Measurements from ENCODE around the gene UBE2L5. TPM values are rescaled to one million over a fixed set of nuclear protein-coding genes. Genes with fewer than 3 reads are reported as not detected.
A peak's percentile ranks its signal among the peaks of the same experiment; 100 is the strongest.

The UBE2L5 gene
- total RNA-seq, 1 experiment from 2014 or later = not detected

- Histone ChIP-seq H3K36me3 (no peaks in the 10 kb centered on the region), H3K27me3 (replicated peaks) (no peaks in the 10 kb centered on the region), H3K27ac (no peak overlapping the region), H3K4me3 (no peak overlapping the region), H3K4me1 (replicated peaks) (peaks cover under 1% of the 10 kb centered on the region; the same call in 1 of the 2 replicates), H3K9me3 (replicated peaks) (no peaks in the 10 kb centered on the region)
- no peak for DNase-seq (ENCODE audit: low read depth in 1 of 2, low spot score in 2 of 2)
Observed at GRCh38 chr13:30415430-30416030, 6.8 kb upstream of the UBE2L5 start.

- Histone ChIP-seq H3K9me3 (replicated peaks) (no peaks in the 10 kb centered on the region), H3K4me3 (no peak overlapping the region), H3K36me3 (no peaks in the 10 kb centered on the region), H3K27me3 (replicated peaks) (no peaks in the 10 kb centered on the region), H3K27ac (no peak overlapping the region), H3K4me1 (replicated peaks) (peaks cover 9% of the 10 kb centered on the region)
- no peak for DNase-seq (ENCODE audit: low read depth in 1 of 2, low spot score in 2 of 2)
Observed at GRCh38 chr13:30416471-30416870, 5.8 kb upstream of the UBE2L5 start.

- peaks cover 15% of the 10 kb centered on the region for H3K4me1 ChIP-seq (replicated peaks)
- H3K9me3 ChIP-seq (replicated peaks) = no peaks in the 10 kb centered on the region
- no peaks in the 10 kb centered on the region for H3K27me3 ChIP-seq (replicated peaks)
- H3K27ac ChIP-seq = no peak overlapping the region
- no peaks in the 10 kb centered on the region for H3K36me3 ChIP-seq
- H3K4me3 ChIP-seq = no peak overlapping the region
- DNase-seq (ENCODE audit: low read depth in 1 of 2, low spot score in 2 of 2) = no peak
Observed at GRCh38 chr13:30418075-30418716, 4.1 kb upstream of the UBE2L5 start.

GRCh38 chr13:30418717-30419459 lies 3.4 kb upstream of the UBE2L5 start:
- H3K27me3 ChIP-seq (replicated peaks) = no peaks in the 10 kb centered on the region
- H3K27ac ChIP-seq = no peak overlapping the region
- H3K4me3 ChIP-seq = no peak overlapping the region
- H3K36me3 ChIP-seq = no peaks in the 10 kb centered on the region
- H3K4me1 ChIP-seq (replicated peaks) = peaks cover 15% of the 10 kb centered on the region
- H3K9me3 ChIP-seq (replicated peaks) = no peaks in the 10 kb centered on the region
- DNase-seq (ENCODE audit: low read depth in 1 of 2, low spot score in 2 of 2) = no peak

- Histone ChIP-seq H3K27ac (peak overlapping the region; percentile 26), H3K9me3 (replicated peaks) (no peaks in the 10 kb centered on the region), H3K4me3 (peak overlapping the region; percentile 53), H3K36me3 (no peaks in the 10 kb centered on the region), H3K4me1 (replicated peaks) (peaks cover 15% of the 10 kb centered on the region), H3K27me3 (replicated peaks) (no peaks in the 10 kb centered on the region)
- DNase-seq (ENCODE audit: low read depth in 1 of 2, low spot score in 2 of 2) = peak; percentile 66 to 72
Observed at GRCh38 chr13:30421093-30422053, 920 bp upstream of the UBE2L5 start.

- H3K4me3 ChIP-seq = no peak overlapping the region
- H3K9me3 ChIP-seq (replicated peaks) = no peaks in the 10 kb centered on the region
- H3K27me3 ChIP-seq (replicated peaks) = no peaks in the 10 kb centered on the region
- H3K4me1 ChIP-seq (replicated peaks) = peaks cover 16% of the 10 kb centered on the region
- DNase-seq (ENCODE audit: low read depth in 1 of 2, low spot score in 2 of 2) = no peak
- H3K27ac ChIP-seq = no peak overlapping the region
- H3K36me3 ChIP-seq = no peaks in the 10 kb centered on the region
Observed at GRCh38 chr13:30423891-30424290, 1.6 kb downstream of the UBE2L5 start.

- H3K27me3 ChIP-seq (replicated peaks) = no peaks in the 10 kb centered on the region
- DNase-seq (ENCODE audit: low read depth in 1 of 2, low spot score in 2 of 2) = no peak
- peaks cover 30% of the 10 kb centered on the region for H3K4me1 ChIP-seq (replicated peaks)
- no peaks in the 10 kb centered on the region for H3K36me3 ChIP-seq
- no peak overlapping the region for H3K27ac ChIP-seq
- no peak overlapping the region for H3K4me3 ChIP-seq
- H3K9me3 ChIP-seq (replicated peaks) = no peaks in the 10 kb centered on the region
Observed at GRCh38 chr13:30429235-30429634, 6.9 kb downstream of the UBE2L5 start.

- Histone ChIP-seq H3K9me3 (replicated peaks) (no peaks in the 10 kb centered on the region), H3K27ac (peak overlapping the region; percentile 48), H3K4me1 (replicated peaks) (peaks cover 30% of the 10 kb centered on the region), H3K27me3 (replicated peaks) (no peaks in the 10 kb centered on the region), H3K4me3 (no peak overlapping the region), H3K36me3 (no peaks in the 10 kb centered on the region)
- DNase-seq (ENCODE audit: low read depth in 1 of 2, low spot score in 2 of 2) = peak; percentile 57 to 78
Observed at GRCh38 chr13:30429721-30430694, 7.7 kb downstream of the UBE2L5 start.

GRCh38 chr13:30431269-30431940 lies 9.1 kb downstream of the UBE2L5 start:
- Histone ChIP-seq H3K27ac (no peak overlapping the region), H3K9me3 (replicated peaks) (no peaks in the 10 kb centered on the region), H3K4me3 (no peak overlapping the region), H3K36me3 (no peaks in the 10 kb centered on the region), H3K27me3 (replicated peaks) (no peaks in the 10 kb centered on the region), H3K4me1 (replicated peaks) (peaks cover 30% of the 10 kb centered on the region)
- DNase-seq (ENCODE audit: low read depth in 1 of 2, low spot score in 2 of 2) = no peak

GRCh38 chr13:30435911-30436451 lies 13.7 kb downstream of the UBE2L5 start:
- Histone ChIP-seq H3K27me3 (replicated peaks) (no peaks in the 10 kb centered on the region), H3K4me1 (replicated peaks) (peaks cover 8% of the 10 kb centered on the region), H3K9me3 (replicated peaks) (no peaks in the 10 kb centered on the region), H3K36me3 (no peaks in the 10 kb centered on the region), H3K27ac (no peak overlapping the region), H3K4me3 (no peak overlapping the region)
- no peak for DNase-seq (ENCODE audit: low read depth in 1 of 2, low spot score in 2 of 2)

GRCh38 chr13:30437177-30437576 lies 14.9 kb downstream of the UBE2L5 start:
- Histone ChIP-seq H3K27ac (no peak overlapping the region), H3K4me3 (no peak overlapping the region), H3K4me1 (replicated peaks) (no peaks in the 10 kb centered on the region), H3K27me3 (replicated peaks) (no peaks in the 10 kb centered on the region), H3K36me3 (no peaks in the 10 kb centered on the region), H3K9me3 (replicated peaks) (no peaks in the 10 kb centered on the region)
- DNase-seq (ENCODE audit: low read depth in 1 of 2, low spot score in 2 of 2) = no peak

- Histone ChIP-seq H3K4me3 (no peak overlapping the region), H3K27ac (no peak overlapping the region), H3K27me3 (replicated peaks) (no peaks in the 10 kb centered on the region), H3K9me3 (replicated peaks) (no peaks in the 10 kb centered on the region), H3K4me1 (replicated peaks) (no peaks in the 10 kb centered on the region), H3K36me3 (no peaks in the 10 kb centered on the region)
- no peak for DNase-seq (ENCODE audit: low read depth in 1 of 2, low spot score in 2 of 2)
Observed at GRCh38 chr13:30438286-30438685, 16.0 kb downstream of the UBE2L5 start.

Data from SJSA1 (cell line).